Lung (tissue), 12 donors: ENCODE measurements around the gene OR11A1. TPM values are rescaled to one million over a fixed set of nuclear protein-coding genes. Genes with fewer than 3 reads are reported as not detected.

Experiments
- ATAC-seq: fragments of 200-7000 bp; cut with Tn5 transposase; one replicate; pipeline ENCODE4 v1.9.1; 2020; ENCODE audit warnings: moderate number of reproducible peaks; ENCODE audit not compliant: insufficient read depth, low FRiP score
- DNase-seq, 3 donors: peaks; one replicate each; pipeline ENCODE4 v3.0.0-alpha.2; 2013 to 2017
- H3K27ac ChIP-seq, 2 donors: one replicate each; pipeline ENCODE4 v1.5.1; 2013; ENCODE audit warnings: mild to moderate bottlenecking in 2 of 2, moderate library complexity in 2 of 2, control low read depth in 1 of 2, inconsistent platforms in 1 of 2, low read depth in 1 of 2, low read length in 1 of 2
- H3K27me3 ChIP-seq, 3 donors: one replicate each; pipeline ENCODE4 v1.5.1; 2013; ENCODE audit warnings: low read length in 2 of 3; ENCODE audit not compliant: control insufficient read depth in 3 of 3, insufficient read depth in 3 of 3
- H3K36me3 ChIP-seq, 4 donors: one replicate each; pipeline ENCODE4 v1.5.1; 2013; ENCODE audit warnings: low read length in 4 of 4, mild to moderate bottlenecking in 1 of 4, moderate library complexity in 1 of 4; ENCODE audit not compliant: control insufficient read depth in 4 of 4, insufficient read depth in 4 of 4
- H3K4me1 ChIP-seq, 5 donors: one replicate each; pipeline ENCODE4 v1.5.1; 2013; ENCODE audit warnings: low read length in 5 of 5, mild to moderate bottlenecking in 2 of 5, moderate library complexity in 1 of 5; ENCODE audit not compliant: control insufficient read depth in 5 of 5, insufficient read depth in 5 of 5
- H3K4me3 ChIP-seq: one replicate; pipeline ENCODE4 v1.5.1; 2013; ENCODE audit warnings: mild to moderate bottlenecking, control low read depth, moderate library complexity
- H3K9ac ChIP-seq, 2 donors: one replicate each; pipeline ENCODE4 v1.5.1; 2013; ENCODE audit warnings: low read length in 2 of 2, control low read depth in 1 of 2; ENCODE audit not compliant: insufficient read depth in 1 of 2
- H3K9me3 ChIP-seq, 4 donors: one replicate each; pipeline ENCODE4 v1.5.1; 2013; ENCODE audit warnings: low read length in 3 of 4, mild to moderate bottlenecking in 1 of 4, moderate library complexity in 1 of 4; ENCODE audit not compliant: control insufficient read depth in 4 of 4, insufficient read depth in 3 of 4
- WGBS, 2 donors: extraction: QIAGEN DNeasy Blood & Tissue Kit; methylation state at CpG; one replicate each; pipeline ENCODE4 v1.1.7; 2013; 5-methylcytosine and 5-hydroxymethylcytosine counted together
- polyA plus RNA-seq, 2 donors: library from polyadenylated mRNA; stranded (reverse); fragments of 200-250 nt; gene quantifications; one replicate each; pipeline ENCODE4 v1.2.1, GENCODE V29; 2013
- total RNA-seq, 2 donors: library from RNA; depleted of rRNA in 1 of 2; stranded (reverse); fragments of >200 nt in 1 of 2; gene quantifications; one replicate each; pipeline ENCODE4 v1.2.1, GENCODE V29; 2014 to 2021
- TF ChIP-seq, protein P1 (sequence below): IDR thresholded peaks from 2 replicates; pipeline ENCODE4 v1.5.1; 2012; ENCODE audit warnings: mild to moderate bottlenecking; ENCODE audit errors: control extremely low read depth, extremely low read depth
- donor health status: control.
- donor health status: control.
- donor health status: Bipolar disorder and iron deficiency.
- donor health status: healthy.
- donor health status: DM: yes; HTN: yes; CAD: no.

Gene OR11A1
- total and polyA plus RNA-seq, 4 donors, result not detected

DNA sequence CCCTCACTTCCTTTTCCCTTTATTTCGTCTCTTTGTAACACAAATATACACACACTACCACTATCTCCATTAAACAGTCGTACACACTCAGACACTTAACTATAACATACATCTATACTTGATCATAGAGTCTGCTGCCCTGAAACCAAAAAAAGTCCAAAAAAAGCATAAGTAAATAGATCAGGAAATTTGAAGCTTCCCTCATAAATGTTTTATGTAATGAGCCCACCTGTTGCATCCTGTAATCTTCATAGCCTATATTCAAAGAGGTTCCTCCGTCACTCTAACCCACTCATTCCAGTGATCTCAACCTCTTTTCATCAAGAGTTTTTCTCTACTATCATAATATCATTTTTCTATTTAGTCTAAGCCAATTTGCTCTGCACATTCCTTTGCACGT, 68.3 kb downstream of the OR11A1 start:
- Histone ChIP-seq H3K4me3 (no peak overlapping the region), H3K27ac (no peak overlapping the region), H3K4me1 (no peaks in the 10 kb centered on the region), H3K27me3 (no peaks in the 10 kb centered on the region), H3K9me3 (peaks cover 0 to 2% (median 0%) of the 10 kb centered on the region in 4 donors), H3K9ac (no peak overlapping the region), H3K36me3 (no peaks in the 10 kb centered on the region)
- DNase-seq, result no peak
- ATAC-seq, result no peak
- TF ChIP-seq, protein P1, sequence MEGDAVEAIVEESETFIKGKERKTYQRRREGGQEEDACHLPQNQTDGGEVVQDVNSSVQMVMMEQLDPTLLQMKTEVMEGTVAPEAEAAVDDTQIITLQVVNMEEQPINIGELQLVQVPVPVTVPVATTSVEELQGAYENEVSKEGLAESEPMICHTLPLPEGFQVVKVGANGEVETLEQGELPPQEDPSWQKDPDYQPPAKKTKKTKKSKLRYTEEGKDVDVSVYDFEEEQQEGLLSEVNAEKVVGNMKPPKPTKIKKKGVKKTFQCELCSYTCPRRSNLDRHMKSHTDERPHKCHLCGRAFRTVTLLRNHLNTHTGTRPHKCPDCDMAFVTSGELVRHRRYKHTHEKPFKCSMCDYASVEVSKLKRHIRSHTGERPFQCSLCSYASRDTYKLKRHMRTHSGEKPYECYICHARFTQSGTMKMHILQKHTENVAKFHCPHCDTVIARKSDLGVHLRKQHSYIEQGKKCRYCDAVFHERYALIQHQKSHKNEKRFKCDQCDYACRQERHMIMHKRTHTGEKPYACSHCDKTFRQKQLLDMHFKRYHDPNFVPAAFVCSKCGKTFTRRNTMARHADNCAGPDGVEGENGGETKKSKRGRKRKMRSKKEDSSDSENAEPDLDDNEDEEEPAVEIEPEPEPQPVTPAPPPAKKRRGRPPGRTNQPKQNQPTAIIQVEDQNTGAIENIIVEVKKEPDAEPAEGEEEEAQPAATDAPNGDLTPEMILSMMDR, result no peak
- whole genome bisulfite sequencing, 2 donors, result 60 to 67% methylated on average over 4 of the region's 4 CpGs

DNA sequence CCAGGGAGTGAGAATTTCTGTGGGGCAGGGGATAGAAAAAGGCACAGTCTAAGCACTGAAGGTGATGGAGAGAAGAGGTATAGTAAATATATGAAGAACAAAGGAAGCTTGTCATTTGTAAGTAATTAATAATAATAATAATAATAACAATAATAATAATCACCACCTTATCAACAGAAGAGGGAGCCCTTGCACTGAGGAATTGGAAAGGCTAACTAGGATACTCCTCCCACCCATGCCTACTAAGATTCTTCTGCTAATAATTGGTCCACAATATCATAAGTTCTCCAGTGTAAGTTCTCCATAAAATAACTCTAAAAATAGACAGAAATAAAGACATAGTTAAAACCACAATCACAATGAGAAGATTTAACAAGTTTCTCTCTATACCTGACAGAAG, 80.9 kb downstream of the OR11A1 start:
- Histone ChIP-seq H3K4me1 (no peaks in the 10 kb centered on the region), H3K4me3 (no peak overlapping the region), H3K27me3 (no peaks in the 10 kb centered on the region), H3K9me3 (peaks cover 0 to 3% (median 0%) of the 10 kb centered on the region in 4 donors), H3K36me3 (no peaks in the 10 kb centered on the region), H3K27ac (no peak overlapping the region), H3K9ac (no peak overlapping the region)
- DNase-seq (peak in 2 of 3 donors; percentile 7 to 32), ATAC-seq (no peak)
- TF ChIP-seq, protein P1, result no peak

Other genes starting within 250 kb of the OR11A1 start
- gene OR14J1, start 155.4 kb downstream of the OR11A1 start, total RNA-seq, result under 1 TPM in 1 of 2 donors, not detected in 1; 0.20 TPM
- not detected for gene OR14J1, start 155.4 kb downstream of the OR11A1 start, polyA plus RNA-seq
- not detected for gene OR5V1, start 88.2 kb downstream of the OR11A1 start, total RNA-seq
- not detected for gene OR5V1, start 88.2 kb downstream of the OR11A1 start, polyA plus RNA-seq
- not detected for gene OR12D3, start 81.8 kb downstream of the OR11A1 start, total RNA-seq
- not detected for gene OR12D3, start 81.8 kb downstream of the OR11A1 start, polyA plus RNA-seq
- gene OR12D2, start 61.4 kb downstream of the OR11A1 start, total RNA-seq, result under 1 TPM in 1 of 2 donors, not detected in 1; 0.17 TPM
- not detected for gene OR12D2, start 61.4 kb downstream of the OR11A1 start, polyA plus RNA-seq
- gene OR12D1, start 42.1 kb downstream of the OR11A1 start, total RNA-seq, result not detected
- gene OR12D1, start 42.1 kb downstream of the OR11A1 start, polyA plus RNA-seq, result not detected
- gene OR10C1, start 17.8 kb downstream of the OR11A1 start, total RNA-seq, result not detected
- not detected for gene OR10C1, start 17.8 kb downstream of the OR11A1 start, polyA plus RNA-seq
- gene OR2H1, start 84 bp upstream of the OR11A1 start, total RNA-seq, result not detected
- gene OR2H1, start 84 bp upstream of the OR11A1 start, polyA plus RNA-seq, result not detected
- not detected for gene MAS1L, start 30.9 kb upstream of the OR11A1 start, total RNA-seq
- not detected for gene MAS1L, start 30.9 kb upstream of the OR11A1 start, polyA plus RNA-seq
- gene UBD, start 102.7 kb upstream of the OR11A1 start, total RNA-seq, result 10 to 100 TPM in 1 of 2 donors, 1 to 10 TPM in 1; 2.1 to 15.1 TPM
- gene UBD, start 102.7 kb upstream of the OR11A1 start, polyA plus RNA-seq, result 10 to 100 TPM in 1 of 2 donors, 1 to 10 TPM in 1; 2.1 to 19.4 TPM
- not detected for gene OR2H2, start 128.1 kb upstream of the OR11A1 start, total RNA-seq
- gene OR2H2, start 128.1 kb upstream of the OR11A1 start, polyA plus RNA-seq, result not detected
- gene GABBR1, start 176.1 kb upstream of the OR11A1 start, total RNA-seq, result 10 to 100 TPM; 28.4 to 35.7 TPM
- 10 to 100 TPM; 12.9 to 21.6 TPM for gene GABBR1, start 176.1 kb upstream of the OR11A1 start, polyA plus RNA-seq
- gene MOG, start 200.0 kb upstream of the OR11A1 start, total RNA-seq, result not detected
- not detected for gene MOG, start 200.0 kb upstream of the OR11A1 start, polyA plus RNA-seq
- 1 to 10 TPM in 1 of 2 donors, under 1 TPM in 1; 0.14 to 2.4 TPM for gene ZFP57, start 224.1 kb upstream of the OR11A1 start, total RNA-seq
- 1 to 10 TPM in 1 of 2 donors, under 1 TPM in 1; 0.01 to 2.0 TPM for gene ZFP57, start 224.1 kb upstream of the OR11A1 start, polyA plus RNA-seq